Measurements from ENCODE around the gene A1CF.

Gene A1CF

GRCh38 chr10:50861370-50861769 lies 24.1 kb downstream of the A1CF start:
- no peak for DNase-seq (ENCODE audit: low read depth)

GRCh38 chr10:50857579-50857978 lies 27.8 kb downstream of the A1CF start:
- no peak for DNase-seq (ENCODE audit: low read depth)

- DNase-seq (ENCODE audit: low read depth), result no peak
Measured at GRCh38 chr10:50855461-50855860, 30.0 kb downstream of the A1CF start.

GRCh38 chr10:50855015-50855414 lies 30.4 kb downstream of the A1CF start:
- DNase-seq (ENCODE audit: low read depth), result no peak

GRCh38 chr10:50853557-50853956 lies 31.9 kb downstream of the A1CF start:
- no peak for DNase-seq (ENCODE audit: low read depth)

- DNase-seq (ENCODE audit: low read depth), result no peak
Measured at GRCh38 chr10:50851884-50852671, 33.3 kb downstream of the A1CF start.

GRCh38 chr10:50850578-50851230 lies 34.7 kb downstream of the A1CF start:
- no peak for DNase-seq (ENCODE audit: low read depth)

- no peak for DNase-seq (ENCODE audit: low read depth)
Measured at GRCh38 chr10:50846753-50847152, 38.7 kb downstream of the A1CF start.

GRCh38 chr10:50837095-50837494 lies 48.3 kb downstream of the A1CF start:
- DNase-seq (ENCODE audit: low read depth), result no peak

GRCh38 chr10:50832171-50832751 lies 53.2 kb downstream of the A1CF start:
- no peak for DNase-seq (ENCODE audit: low read depth)

- DNase-seq (ENCODE audit: low read depth), result no peak
Measured at GRCh38 chr10:50830066-50830465, 55.4 kb downstream of the A1CF start.

- no peak for DNase-seq (ENCODE audit: low read depth)
Measured at GRCh38 chr10:50824782-50825181, 60.6 kb downstream of the A1CF start.

GRCh38 chr10:50823789-50824188 lies 61.6 kb downstream of the A1CF start:
- no peak for DNase-seq (ENCODE audit: low read depth)

GRCh38 chr10:50809596-50809995 lies 75.8 kb downstream of the A1CF start:
- no peak for DNase-seq (ENCODE audit: low read depth)

GRCh38 chr10:50807851-50808776 lies 77.3 kb downstream of the A1CF start:
- no peak for DNase-seq (ENCODE audit: low read depth)

- DNase-seq (ENCODE audit: low read depth), result no peak
Measured at GRCh38 chr10:50805981-50806622, 79.3 kb downstream of the A1CF start.

GRCh38 chr10:50799595-50799994 lies 85.8 kb downstream of the A1CF start:
- DNase-seq (ENCODE audit: low read depth), result no peak

GRCh38 chr10:50798297-50798696 lies 87.1 kb downstream of the A1CF start:
- no peak for DNase-seq (ENCODE audit: low read depth)

GRCh38 chr10:50796693-50797092 lies 88.7 kb downstream of the A1CF start:
- DNase-seq (ENCODE audit: low read depth), result no peak

- no peak for DNase-seq (ENCODE audit: low read depth)
Measured at GRCh38 chr10:50794490-50794889, 90.9 kb downstream of the A1CF start.

All from activated T-helper 9 cell treated with anti-CD3 and anti-CD28 coated beads, Interleukin-2, amount 50 U/mL, for 16 hours (primary cell).